Stimulated activated CD4-positive, alpha-beta T cell treated with anti-CD3 and anti-CD28 coated beads, Interleukin-4, amount 100 ng/mL, for 48 hours (primary cell): Measurements from ENCODE around the gene LHX6.
A peak's percentile ranks its signal among the peaks of the same experiment; 100 is the strongest.

ENCODE experiments used
- DNase-seq, 2 donors: peaks; one replicate each; pipeline ENCODE4 v3.0.0-alpha.2; 2020; ENCODE audit warnings: low read depth in 2 of 2

Gene LHX6

DNA sequence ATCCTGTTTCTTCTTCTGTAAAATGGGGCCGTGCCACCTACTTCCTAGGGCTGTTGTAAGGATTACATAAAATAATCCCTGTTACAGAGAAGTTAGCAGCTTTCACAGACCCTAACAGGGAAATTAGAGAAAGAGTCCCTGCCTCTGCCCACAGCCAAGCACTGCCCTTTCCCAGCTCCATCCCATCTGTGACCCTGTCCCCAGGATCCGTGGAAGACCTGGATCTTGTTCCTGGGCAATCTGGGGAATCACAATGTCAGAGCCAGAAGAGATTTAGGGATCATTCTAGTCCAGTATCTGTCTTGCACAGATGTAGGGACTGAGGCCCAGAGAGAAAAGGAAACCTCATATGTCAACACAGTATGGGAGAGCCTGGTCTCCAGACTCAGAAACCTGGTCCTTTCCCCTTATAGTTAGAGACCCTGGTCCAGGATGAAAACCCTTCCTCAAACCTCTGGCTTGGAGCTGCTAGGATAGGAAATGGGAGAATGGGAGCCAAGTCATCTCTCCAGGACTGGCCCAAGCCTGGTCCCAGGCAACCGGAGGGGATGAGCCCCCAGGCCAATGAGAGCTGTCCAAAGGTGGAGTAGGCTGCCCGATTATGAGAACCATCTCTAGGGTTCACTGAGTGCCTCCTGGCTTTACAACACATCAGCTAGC, 12.5 kb downstream of the LHX6 start:
- no peak for DNase-seq

- DNase-seq: no peak
These were observed 13.1 kb downstream of the LHX6 start for GRCh38 chr9:122215663-122216062.

DNA sequence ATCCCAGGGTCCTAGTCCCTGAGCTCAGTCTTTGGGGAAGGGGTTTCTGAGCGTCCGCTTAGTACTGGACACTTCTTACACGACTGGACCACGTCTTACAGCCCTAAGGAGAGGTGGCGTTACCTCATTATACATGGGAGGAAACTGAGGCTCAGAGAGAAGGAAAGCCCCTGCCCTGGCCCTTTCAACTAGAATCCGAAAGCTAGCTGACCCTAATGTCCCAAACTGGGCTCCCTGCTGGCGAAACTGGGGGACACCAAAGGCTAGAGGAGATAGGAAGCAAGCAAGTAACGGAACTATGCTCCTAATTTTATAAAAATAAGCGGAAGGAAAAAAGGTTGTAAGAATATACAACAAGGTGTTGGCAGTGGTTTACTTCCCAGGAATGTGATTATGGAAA, 14.2 kb downstream of the LHX6 start:
- DNase-seq: no peak

GRCh38 chr9:122213589-122214413, 15.0 kb downstream of the LHX6 start:
- peak; percentile 27 to 55 for DNase-seq

- DNase-seq: no peak
These were observed 15.6 kb downstream of the LHX6 start for GRCh38 chr9:122213102-122213588.

GRCh38 chr9:122212473-122213004, 16.2 kb downstream of the LHX6 start:
- DNase-seq: no peak

GRCh38 chr9:122209451-122209850, 19.3 kb downstream of the LHX6 start:
- no peak for DNase-seq

GRCh38 chr9:122207096-122207495, 21.7 kb downstream of the LHX6 start:
- DNase-seq: no peak

GRCh38 chr9:122206118-122207046, 22.4 kb downstream of the LHX6 start:
- DNase-seq: no peak

- DNase-seq: no peak
These were observed 23.6 kb downstream of the LHX6 start for GRCh38 chr9:122205176-122205575.

- no peak for DNase-seq
These were observed 24.3 kb downstream of the LHX6 start for GRCh38 chr9:122204491-122204890.

DNA sequence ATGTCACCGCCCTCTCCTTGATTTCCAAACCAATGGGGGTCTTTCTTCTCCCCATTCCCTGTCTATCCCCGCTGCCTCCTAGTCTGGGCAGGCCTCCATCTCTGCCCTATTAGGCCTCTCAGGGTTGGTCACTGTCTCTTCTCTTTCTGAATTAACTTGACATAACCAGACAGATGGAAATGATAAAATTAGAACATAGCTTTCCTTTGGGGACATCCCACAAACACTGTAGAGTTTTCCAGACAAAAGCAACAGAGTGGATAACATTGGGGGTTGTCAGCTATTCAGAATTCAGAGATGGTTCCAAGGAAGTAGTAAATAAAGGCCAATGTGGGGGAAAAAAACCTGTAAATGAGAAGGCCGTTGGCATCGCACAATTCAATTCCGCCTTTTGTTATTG, 24.7 kb downstream of the LHX6 start:
- DNase-seq: no peak

DNA sequence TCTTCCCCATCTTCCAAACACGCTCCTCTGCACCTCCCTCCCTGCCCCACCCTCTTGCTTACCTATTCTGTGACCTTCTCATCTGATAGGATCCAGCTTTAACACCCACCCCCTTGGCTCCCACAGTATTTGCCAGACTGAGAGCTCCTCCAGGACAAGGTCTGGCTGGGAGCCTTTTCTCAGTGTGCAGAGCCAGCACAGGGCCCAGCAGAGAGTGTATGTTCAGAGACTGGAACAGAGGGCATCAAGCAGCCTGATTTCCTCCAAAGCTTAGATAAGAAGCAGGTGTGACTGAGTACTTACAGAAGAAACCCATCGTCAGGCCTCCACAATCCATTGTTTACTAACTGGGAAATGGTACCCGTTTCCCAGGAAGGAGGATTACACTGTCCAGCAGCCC, 26.6 kb downstream of the LHX6 start:
- DNase-seq: no peak

DNA sequence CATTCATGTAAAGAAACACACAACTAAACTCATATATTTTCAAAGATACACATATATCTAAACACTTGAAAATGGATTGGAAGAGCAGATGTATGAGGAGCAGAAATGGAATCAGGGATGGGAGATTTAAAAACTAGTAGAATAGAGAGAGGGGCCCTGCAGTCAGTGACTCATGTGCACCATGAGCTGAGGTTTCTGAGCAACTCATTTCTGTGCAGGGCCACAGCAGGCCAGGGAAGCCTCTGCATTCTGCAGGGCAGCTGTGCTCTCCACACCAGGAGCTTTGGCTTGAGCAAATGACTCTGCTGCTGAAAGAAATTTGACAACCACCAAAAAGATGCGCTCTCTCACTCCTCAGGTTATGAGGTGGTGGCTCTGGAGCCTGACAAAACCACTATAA, 27.1 kb downstream of the LHX6 start:
- no peak for DNase-seq

DNA sequence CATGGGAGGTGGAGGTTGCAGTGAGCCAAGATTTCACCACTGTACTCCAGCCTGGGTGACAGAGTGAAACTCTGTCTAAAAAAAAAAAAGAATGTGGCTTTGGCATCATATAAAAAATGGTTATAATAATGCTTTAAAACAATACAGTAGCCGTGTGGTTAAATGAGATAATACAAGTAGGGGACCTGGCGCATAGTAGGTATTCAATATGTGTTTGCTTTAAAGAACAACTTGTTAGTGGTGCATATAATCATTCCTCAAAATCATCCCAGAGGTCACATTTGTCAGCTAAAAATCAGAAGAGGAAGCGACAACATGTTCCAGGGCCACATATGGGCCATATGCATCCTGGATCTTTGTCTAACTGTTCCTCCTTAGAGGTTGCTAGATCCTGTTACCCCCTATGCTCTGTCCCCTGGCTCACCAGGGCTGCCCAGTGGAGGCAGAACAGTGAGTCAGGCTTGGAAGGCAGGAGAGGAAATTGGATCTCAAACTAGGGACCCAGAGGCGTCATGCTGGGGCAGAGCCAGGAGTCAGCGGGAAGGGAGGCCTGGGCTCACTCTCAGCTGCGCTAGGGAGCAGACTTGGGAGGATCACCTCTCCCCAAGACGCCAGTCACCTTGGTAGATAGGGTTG, 27.7 kb downstream of the LHX6 start:
- no peak for DNase-seq

GRCh38 chr9:122197882-122198281, 30.9 kb downstream of the LHX6 start:
- no peak for DNase-seq

GRCh38 chr9:122197426-122197825, 31.3 kb downstream of the LHX6 start:
- no peak for DNase-seq

GRCh38 chr9:122195875-122196274, 32.9 kb downstream of the LHX6 start:
- DNase-seq: no peak

GRCh38 chr9:122193651-122194050, 35.1 kb downstream of the LHX6 start:
- DNase-seq: no peak

DNA sequence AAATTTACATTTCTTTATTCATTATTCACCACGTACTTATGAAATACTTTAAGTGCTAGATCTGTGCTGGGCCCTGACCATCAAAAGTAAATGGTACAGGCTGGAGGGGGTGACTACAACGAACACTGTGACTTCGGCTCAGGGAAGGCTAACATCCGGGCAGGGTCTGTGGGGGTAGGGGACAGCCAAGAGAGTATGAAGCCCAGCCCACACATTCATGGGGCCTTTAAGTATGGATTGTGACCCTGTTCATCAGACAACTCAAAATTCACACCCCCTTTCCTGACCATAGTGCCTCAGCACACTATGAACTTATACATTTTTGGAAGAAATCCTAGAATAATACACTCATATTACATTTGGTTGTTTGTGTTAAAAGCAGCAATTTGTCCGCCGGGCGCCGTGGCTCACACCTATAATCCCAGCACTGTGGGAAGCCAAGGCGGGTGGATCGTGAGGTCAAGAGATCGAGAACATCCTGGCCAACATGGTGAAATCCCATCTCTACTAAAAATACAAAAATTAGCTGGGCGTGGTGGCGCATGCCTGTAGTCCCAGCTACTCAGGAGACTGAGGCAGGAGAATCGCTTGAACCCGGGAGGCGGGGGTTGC, 35.7 kb downstream of the LHX6 start:
- no peak for DNase-seq
